PC-3 (cell line): ENCODE measurements around the gene HOXA6.

Experiments used
- EZH2phosphoT487 ChIP-seq: fragments of 300-600 bp; sonication (generic); IDR thresholded peaks from 2 replicates; pipeline ENCODE4 v1.6.1; 2018; ENCODE audit warnings: mild to moderate bottlenecking, antibody characterized with exemption, low read length, borderline replicate concordance
- TF ChIP-seq, protein P1 (sequence below): fragments of 300-600 bp; sonication (generic); conservative IDR thresholded peaks from 2 replicates; pipeline ENCODE4 v1.5.1; 2017; ENCODE audit warnings: antibody characterized with exemption, low read depth, mild to moderate bottlenecking, low read length

DNA sequence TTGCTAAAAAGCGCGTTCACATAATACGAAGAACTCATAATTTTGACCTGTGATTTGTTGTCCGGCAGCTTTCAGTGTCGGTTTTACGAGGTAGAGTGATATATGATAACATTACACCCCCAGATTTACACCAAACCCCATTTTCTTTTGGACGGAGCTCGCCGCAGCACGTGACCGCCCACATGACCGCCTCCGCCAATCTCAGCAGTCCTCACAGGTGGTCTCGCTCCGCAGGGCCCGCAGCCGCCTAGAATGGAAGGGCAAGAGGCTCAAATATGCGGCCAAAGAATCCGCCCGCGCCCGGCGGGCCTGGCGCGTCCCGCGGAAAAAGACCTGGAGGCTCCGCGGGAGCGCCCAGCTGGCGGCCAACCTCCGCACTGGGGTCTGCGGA lies 8.9 kb upstream of the HOXA6 start, which contains the start of gene HOXA7:
- TF ChIP-seq, protein P1, sequence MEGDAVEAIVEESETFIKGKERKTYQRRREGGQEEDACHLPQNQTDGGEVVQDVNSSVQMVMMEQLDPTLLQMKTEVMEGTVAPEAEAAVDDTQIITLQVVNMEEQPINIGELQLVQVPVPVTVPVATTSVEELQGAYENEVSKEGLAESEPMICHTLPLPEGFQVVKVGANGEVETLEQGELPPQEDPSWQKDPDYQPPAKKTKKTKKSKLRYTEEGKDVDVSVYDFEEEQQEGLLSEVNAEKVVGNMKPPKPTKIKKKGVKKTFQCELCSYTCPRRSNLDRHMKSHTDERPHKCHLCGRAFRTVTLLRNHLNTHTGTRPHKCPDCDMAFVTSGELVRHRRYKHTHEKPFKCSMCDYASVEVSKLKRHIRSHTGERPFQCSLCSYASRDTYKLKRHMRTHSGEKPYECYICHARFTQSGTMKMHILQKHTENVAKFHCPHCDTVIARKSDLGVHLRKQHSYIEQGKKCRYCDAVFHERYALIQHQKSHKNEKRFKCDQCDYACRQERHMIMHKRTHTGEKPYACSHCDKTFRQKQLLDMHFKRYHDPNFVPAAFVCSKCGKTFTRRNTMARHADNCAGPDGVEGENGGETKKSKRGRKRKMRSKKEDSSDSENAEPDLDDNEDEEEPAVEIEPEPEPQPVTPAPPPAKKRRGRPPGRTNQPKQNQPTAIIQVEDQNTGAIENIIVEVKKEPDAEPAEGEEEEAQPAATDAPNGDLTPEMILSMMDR, result no peak
- TF ChIP-seq EZH2phosphoT487, result no peak
